ENCODE results near the gene SERPINB12. TPM values are rescaled to one million over a fixed set of nuclear protein-coding genes. Genes with fewer than 3 reads are reported as not detected.

Gene SERPINB12
- total and polyA plus RNA-seq, 2 donors from 2014 or later, result not detected

GRCh38 chr18:63606526-63606925, 64.4 kb downstream of the SERPINB12 start:
- H3K27me3 ChIP-seq (ENCODE audit: control insufficient read depth, insufficient read depth, low read length), result no peaks in the 10 kb centered on the region
- intact Hi-C loops (cut with DNase I), result no loop called here
- DNase-seq (no peak), FAIRE-seq (no peak)
- H3K36me3 ChIP-seq (ENCODE audit: control insufficient read depth in 2 of 3, insufficient read depth in 3 of 3, low read length in 3 of 3), result no peaks in the 10 kb centered on the region
- no peaks in the 10 kb centered on the region for H3K9me3 ChIP-seq (ENCODE audit: control insufficient read depth in 2 of 3, insufficient read depth in 1 of 3, low read length in 3 of 3)
- TF ChIP-seq CTCF (IDR thresholded peaks at IDR 0.05; ENCODE audit: borderline replicate concordance, extremely low read depth, insufficient read depth), result no peak
- no peaks in the 10 kb centered on the region for H3K4me1 ChIP-seq (ENCODE audit: control insufficient read depth in 2 of 3, insufficient read depth in 2 of 3, low read depth in 1 of 3, low read length in 3 of 3)
- H3K27ac ChIP-seq (ENCODE audit: low read depth in 2 of 2, low read length in 2 of 2), result no peak overlapping the region
- H3K9ac ChIP-seq (ENCODE audit: low read length in 3 of 3), result no peak overlapping the region
- H3K4me3 ChIP-seq (ENCODE audit: low read length in 3 of 3), result no peak overlapping the region

GRCh38 chr18:63613420-63613819, 71.3 kb downstream of the SERPINB12 start:
- no peak for DNase-seq
- H3K9ac ChIP-seq (ENCODE audit: low read length in 3 of 3), result no peak overlapping the region
- no peak overlapping the region for H3K27ac ChIP-seq (ENCODE audit: low read depth in 2 of 2, low read length in 2 of 2)
- no peaks in the 10 kb centered on the region for H3K9me3 ChIP-seq (ENCODE audit: control insufficient read depth in 2 of 3, insufficient read depth in 1 of 3, low read length in 3 of 3)
- H3K27me3 ChIP-seq (ENCODE audit: control insufficient read depth, insufficient read depth, low read length), result no peaks in the 10 kb centered on the region
- no peak for FAIRE-seq
- H3K4me3 ChIP-seq (ENCODE audit: low read length in 3 of 3), result no peak overlapping the region
- intact Hi-C loops (cut with DNase I), result no loop called here
- TF ChIP-seq CTCF (IDR thresholded peaks at IDR 0.05; ENCODE audit: borderline replicate concordance, extremely low read depth, insufficient read depth), result no peak
- no peaks in the 10 kb centered on the region for H3K36me3 ChIP-seq (ENCODE audit: control insufficient read depth in 2 of 3, insufficient read depth in 3 of 3, low read length in 3 of 3)
- no peaks in the 10 kb centered on the region for H3K4me1 ChIP-seq (ENCODE audit: control insufficient read depth in 2 of 3, insufficient read depth in 2 of 3, low read depth in 1 of 3, low read length in 3 of 3)

- DNase-seq (peak in 1 of 5 donors; percentile 7), FAIRE-seq (no peak)
- Histone ChIP-seq H3K27me3 (ENCODE audit: control insufficient read depth, insufficient read depth, low read length) (no peaks in the 10 kb centered on the region), H3K27ac (ENCODE audit: low read depth in 2 of 2, low read length in 2 of 2) (no peak overlapping the region), H3K36me3 (ENCODE audit: control insufficient read depth in 2 of 3, insufficient read depth in 3 of 3, low read length in 3 of 3) (no peaks in the 10 kb centered on the region), H3K4me3 (ENCODE audit: low read length in 3 of 3) (no peak overlapping the region), H3K9ac (ENCODE audit: low read length in 3 of 3) (no peak overlapping the region), H3K9me3 (ENCODE audit: control insufficient read depth in 2 of 3, insufficient read depth in 1 of 3, low read length in 3 of 3) (no peaks in the 10 kb centered on the region), H3K4me1 (ENCODE audit: control insufficient read depth in 2 of 3, insufficient read depth in 2 of 3, low read depth in 1 of 3, low read length in 3 of 3) (no peaks in the 10 kb centered on the region)
- intact Hi-C loops (cut with DNase I), result no loop called here
- TF ChIP-seq CTCF (IDR thresholded peaks at IDR 0.05; ENCODE audit: borderline replicate concordance, extremely low read depth, insufficient read depth), result no peak
Observed at GRCh38 chr18:63617049-63617914, 75.1 kb downstream of the SERPINB12 start.
